ENCODE data around the gene PXDN.

The PXDN gene

GRCh38 chr2:1754046-1754445, 9.7 kb upstream of the PXDN start:
- DNase-seq (ENCODE audit: low spot score): no peak

DNA sequence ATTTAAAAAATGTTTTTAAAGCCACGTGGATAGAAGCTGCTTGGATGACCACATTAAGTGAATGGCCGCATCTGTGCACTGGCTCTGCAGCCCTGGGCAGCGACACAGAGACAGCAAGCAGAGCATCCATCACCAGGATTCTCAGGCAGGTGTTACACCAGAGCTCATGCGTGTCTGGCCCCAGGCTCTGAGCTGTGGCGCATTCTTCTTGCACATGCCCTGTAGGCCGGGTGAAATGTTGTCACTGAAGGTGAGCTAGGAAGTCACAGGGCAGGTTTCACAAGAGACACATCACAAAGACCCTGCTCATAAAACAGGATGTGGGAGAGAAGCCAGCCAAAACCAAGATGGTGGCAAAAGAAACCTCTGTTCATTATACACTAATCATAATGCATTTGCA, 8.4 kb upstream of the PXDN start:
- no peak for DNase-seq (ENCODE audit: low spot score)

GRCh38 chr2:1751767-1752725, 7.7 kb upstream of the PXDN start:
- no peak for DNase-seq (ENCODE audit: low spot score)

GRCh38 chr2:1750933-1751766, 6.8 kb upstream of the PXDN start:
- DNase-seq (ENCODE audit: low spot score): peak; percentile 26

- no peak for DNase-seq (ENCODE audit: low spot score)
Observed at GRCh38 chr2:1750270-1750932, 6.1 kb upstream of the PXDN start.

GRCh38 chr2:1749489-1750119, 5.3 kb upstream of the PXDN start:
- no peak for DNase-seq (ENCODE audit: low spot score)

DNA sequence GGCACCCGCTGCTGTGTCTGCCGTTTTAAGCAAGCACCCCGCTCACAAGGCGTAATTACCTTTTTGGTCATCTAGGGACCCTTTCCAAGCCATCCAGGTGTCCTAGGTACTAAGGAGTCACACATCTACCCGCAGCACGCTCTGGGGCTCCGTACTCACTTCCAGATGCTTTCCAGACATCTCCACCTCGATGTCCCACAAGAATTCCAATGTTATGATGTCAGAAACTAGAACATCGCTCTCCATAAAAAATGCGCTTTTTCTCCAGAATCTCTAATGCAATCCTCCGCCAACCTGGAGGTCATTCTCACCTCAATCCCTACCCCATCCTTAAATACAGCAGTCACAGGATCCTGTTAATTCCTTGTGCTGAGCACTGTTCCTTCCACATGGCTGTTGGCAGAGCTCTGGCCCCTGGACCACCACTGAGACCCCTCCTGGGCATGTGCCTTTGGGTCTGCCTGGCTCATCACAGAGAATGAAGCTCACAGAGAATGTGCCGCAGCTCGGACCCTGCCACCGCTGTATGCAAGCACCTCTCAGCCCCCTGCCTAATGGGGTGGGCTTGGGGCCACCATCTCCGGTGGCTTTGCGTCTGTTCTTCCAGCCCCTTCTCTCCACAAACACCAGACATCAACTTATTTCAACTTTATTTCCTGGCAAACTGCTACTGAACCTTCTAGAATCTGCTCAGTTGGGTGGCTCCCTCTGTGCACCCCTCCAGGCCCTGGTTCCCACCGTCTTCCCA, 4.6 kb upstream of the PXDN start:
- no peak for DNase-seq (ENCODE audit: low spot score)

- DNase-seq (ENCODE audit: low spot score): no peak
Observed at GRCh38 chr2:1748176-1748740, 3.9 kb upstream of the PXDN start.

- no peak for DNase-seq (ENCODE audit: low spot score)
Observed at GRCh38 chr2:1747065-1747941, 3.0 kb upstream of the PXDN start.

DNA sequence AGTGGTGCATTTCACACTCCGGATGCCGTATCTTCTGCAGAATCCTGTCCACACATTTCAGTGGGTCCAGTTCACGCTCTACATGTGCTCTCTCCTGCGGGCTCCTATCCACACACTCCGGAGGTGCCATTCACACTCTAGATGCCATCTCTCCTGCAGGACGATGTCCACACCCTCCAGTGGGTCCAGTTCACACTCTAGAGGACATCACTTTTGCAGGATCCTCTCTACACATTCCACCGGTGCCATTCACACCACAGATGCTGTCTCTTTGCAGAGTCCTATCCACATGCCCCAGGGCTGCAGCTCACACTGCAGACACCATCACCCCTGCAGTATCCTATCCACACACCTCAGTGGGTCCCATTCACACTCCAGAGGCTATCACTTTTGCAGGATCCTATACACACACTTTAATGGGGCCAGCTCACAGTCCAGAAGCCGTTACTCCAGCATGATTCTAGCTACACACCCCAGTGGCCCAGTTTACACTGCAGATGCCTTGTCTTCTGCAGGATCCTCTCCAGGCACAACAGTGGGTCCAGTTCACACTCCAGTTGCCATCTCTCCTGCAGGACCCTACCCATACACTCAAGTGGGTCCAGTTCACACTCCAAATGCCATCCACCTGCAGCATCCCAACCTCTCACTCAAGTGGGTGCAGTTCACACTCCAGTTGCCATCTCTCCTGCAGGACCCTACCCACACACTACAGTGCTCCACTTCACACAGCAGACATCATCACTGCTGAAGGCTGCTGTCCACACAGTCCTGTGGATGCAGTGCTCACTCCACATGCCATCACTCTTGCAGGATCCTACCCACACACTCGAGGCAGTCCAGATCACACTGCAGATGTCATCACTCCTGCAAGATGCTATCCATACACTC, 2.1 kb upstream of the PXDN start:
- no peak for DNase-seq (ENCODE audit: low spot score)

- DNase-seq (ENCODE audit: low spot score): no peak
Observed at GRCh38 chr2:1745171-1746023, 1.1 kb upstream of the PXDN start.

GRCh38 chr2:1744151-1744445, 217 bp downstream of the PXDN start:
- no peak for DNase-seq (ENCODE audit: low spot score)

DNA sequence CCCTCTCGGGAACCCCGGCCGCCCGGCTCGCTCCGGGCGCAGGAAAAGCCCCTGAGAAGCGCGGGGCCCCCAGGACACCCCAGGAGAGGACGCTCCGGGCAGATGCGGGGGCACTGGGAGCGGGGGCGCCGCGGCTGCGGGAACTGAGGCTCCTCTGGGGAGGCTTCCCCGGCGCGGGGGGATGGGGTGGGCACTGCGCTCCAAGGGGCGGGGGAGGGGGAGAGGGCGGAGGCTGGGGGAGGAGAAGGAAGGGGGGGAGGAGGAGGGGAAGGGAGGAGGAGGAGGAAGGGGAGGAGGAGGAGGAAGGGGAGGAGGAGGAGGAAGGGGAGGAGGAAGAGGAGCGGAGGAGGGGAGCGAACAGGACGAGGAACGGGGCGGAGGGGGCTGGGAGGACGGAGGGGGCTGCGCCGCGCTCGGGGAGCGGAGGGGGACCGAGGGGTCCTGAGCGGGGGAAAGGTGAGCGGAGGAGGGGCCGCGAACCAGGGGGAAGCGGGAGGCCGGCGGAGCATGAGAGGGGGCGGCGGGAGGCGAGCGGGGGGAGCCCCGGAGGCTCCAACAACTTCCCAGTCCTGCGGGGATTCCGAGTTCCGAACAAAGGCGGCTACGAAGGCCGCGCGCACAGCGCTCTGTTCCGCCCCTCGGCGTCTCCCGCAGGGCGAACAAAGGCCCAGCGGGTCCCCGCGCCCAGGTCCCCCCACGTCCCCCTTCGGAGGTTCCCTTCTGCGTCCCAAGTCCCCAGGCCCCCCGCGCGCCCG, 742 bp downstream of the PXDN start:
- DNase-seq (ENCODE audit: low spot score): no peak

- DNase-seq (ENCODE audit: low spot score): no peak
Observed at GRCh38 chr2:1742681-1743395, 1.5 kb downstream of the PXDN start.

DNA sequence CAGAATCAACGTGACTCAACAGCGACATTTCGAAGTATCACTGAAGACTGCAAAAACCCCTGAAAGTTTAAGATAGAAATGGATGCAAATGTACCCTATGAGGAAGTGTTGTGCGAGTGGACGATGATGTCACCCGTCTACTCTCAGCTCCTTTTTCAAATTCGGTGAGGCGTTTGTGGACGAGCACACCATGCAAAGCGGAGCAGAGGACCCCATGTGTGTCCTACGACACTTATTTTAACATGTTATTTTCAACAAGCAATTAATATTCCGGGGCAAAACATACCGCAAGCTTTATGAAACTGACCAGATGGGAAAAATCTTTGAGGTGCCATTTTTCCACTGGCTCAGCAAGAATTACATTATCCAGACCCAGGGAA, 2.0 kb downstream of the PXDN start:
- DNase-seq (ENCODE audit: low spot score): no peak

DNA sequence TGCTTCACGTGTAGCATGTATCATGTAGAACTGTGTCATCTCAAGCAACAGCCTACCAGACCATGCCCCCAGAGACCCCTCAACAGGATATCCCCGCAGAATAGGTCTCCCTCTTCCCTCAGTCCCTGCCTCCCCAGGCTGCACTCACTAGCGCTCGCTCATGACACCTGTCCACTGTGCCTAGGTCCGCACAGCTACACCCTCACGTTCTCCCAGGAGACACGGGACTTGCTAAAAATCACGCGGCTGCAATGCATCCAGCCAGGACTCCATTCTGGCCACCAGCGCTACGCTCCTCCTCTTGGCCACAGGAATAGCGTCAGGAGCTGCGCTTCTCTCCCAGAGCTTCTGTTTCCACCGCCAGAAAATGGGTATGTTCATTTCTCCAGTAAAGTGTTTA, 2.5 kb downstream of the PXDN start:
- DNase-seq (ENCODE audit: low spot score): no peak
